GM21390 (cell line): ENCODE data around the gene RPS6KA5.
"Not testable (repeated sequence)": the region's sequence is repeated elsewhere in the genome, so short reads cannot be mapped to it uniquely, and the experiment has no call there.

Experiments used
- ATAC-seq: cut with Tn5 transposase; IDR thresholded peaks from one replicate; pipeline ENCODE4 v1.9.1; 2021; ENCODE audit not compliant: unreplicated experiment

Gene RPS6KA5

DNA sequence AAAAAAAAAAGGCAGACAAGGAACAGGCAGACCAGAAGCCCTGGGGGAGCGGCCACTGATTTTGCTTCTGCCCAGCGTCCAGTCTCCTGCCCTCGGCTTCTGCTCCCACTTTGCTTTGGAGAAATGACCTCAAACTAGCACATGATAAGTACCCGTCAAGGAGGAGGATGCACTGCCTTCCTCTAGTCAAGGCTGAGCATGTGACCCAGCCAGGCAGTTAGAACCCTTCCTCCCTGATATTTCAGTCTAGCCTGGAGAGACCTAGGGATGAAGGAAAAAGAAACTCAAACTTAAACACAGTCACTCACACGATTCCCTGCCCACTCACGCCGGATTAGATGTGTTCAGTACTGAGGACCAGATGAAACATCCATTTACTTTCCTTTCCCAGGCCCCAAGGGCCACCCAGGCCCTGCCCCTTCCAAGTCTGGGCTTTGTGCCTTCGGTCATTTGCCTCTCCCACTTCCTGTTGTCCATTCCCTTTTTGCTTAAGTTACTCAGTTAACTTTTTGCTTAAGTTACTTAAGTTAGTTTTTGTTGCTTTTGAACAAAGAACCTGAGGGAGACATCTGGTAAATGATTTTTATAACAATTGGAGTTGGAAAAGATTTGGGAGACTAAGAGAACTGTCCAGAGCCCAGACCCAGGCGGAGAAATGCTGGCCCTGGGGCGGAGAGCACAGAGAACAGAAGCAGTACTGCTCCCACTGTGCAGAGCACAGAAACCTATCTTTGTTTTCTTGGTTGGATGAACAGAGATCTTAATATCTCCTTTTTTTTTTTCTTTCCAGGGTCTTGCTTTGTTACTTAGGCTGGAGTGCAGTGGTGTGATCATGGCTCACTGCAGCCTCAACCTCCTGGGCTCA, 221.2 kb downstream of the RPS6KA5 start:
- no peak for ATAC-seq

DNA sequence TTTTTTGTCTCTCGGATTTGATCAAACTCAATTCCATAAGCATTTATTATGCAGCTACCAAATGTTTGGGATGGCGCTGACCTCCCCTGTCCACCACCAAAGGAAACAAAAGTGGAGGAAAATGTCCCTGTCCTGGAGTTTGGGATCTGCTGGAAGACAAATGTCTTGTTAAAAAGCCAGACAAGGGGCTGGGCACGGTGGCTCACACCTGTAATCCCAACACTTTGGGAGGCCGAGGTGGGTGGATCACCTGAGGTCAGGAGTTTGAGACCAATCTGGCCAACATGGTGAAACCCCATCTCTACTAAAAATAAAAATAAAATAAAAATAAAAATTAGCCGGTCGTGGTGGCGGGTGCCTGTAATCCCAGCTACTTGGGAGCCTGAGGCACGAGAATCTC, 221.9 kb downstream of the RPS6KA5 start:
- not testable (repeated sequence) for ATAC-seq

DNA sequence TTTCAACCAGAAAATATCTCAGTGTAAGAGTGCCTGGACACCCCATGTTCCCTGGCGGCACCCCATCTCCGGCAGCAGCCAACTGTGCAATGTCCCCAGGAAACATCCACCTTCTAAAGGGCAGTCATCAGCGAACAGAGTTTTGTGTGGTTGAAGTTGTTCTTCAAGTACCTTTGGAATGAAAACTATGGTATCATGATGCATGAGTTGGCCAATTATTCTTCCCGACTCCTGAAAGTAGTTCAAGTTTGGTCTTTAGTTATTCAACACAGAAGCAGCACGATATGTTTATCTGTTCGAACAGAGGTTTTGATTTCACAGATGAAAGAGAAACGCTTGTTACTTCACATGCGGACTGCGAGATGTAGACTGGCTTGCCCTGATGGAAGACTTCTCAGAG, 223.1 kb downstream of the RPS6KA5 start:
- no peak for ATAC-seq

DNA sequence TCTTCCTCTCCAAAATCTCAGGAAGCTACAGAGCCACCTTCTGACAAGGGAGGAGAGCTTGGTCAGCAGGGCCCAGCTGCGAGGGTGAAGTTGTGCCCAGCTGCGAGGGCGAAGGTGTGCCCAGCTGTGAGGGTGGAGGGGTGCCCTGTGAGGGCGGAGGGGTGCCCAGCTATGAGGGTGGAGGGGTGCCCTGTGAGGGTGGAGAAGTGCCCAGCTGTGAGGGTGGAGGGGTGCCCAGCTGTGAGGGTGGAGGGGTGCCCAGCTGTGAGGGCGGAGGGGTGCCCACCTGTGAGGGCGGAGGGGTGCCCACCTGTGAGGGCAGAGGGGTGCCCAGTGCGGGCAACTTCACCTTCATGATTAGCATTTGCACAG, 223.8 kb downstream of the RPS6KA5 start:
- no peak for ATAC-seq

GRCh38 chr14:90831821-90832220, 228.6 kb downstream of the RPS6KA5 start:
- no peak for ATAC-seq

DNA sequence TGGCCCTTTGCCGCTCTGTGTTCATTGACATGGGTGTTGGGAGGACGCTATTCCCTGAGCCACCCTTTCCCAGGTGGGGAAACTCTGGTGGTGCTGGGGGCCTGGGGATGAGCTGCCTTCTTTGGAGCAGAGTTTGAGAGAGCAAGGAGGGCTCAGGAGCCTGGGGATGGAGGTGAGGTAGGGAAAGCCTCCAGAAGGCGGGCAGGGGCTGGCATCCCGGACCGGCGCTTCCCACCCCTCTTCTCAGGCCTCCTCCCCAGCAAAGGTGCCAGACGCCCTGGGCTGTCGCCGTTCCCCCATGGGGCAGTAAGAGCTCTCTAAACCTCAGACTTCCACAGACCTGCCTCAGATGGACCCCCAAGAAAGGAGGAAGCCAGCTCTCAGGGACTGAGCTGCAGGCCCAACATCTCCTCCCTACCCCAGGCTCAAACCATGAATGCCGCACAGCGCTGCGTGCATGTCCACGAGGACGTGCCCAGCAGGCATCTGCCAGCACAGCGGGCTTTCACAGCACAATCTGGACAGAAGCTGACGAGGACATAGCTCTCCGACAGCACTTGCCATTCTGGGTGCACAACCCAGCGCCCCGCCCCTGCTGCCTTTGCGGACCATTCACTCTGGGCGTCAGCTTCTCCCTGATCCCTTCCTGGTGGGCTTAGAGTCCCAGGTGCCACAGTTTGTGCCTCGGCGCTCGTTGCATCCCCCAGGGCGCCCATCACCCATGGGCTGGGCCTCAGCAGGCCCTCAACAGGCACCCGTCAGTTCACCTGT, 229.3 kb downstream of the RPS6KA5 start:
- no peak for ATAC-seq

GRCh38 chr14:90829677-90830076, 230.8 kb downstream of the RPS6KA5 start:
- no peak for ATAC-seq

GRCh38 chr14:90828642-90829487, 231.6 kb downstream of the RPS6KA5 start:
- peak; percentile 58 for ATAC-seq

DNA sequence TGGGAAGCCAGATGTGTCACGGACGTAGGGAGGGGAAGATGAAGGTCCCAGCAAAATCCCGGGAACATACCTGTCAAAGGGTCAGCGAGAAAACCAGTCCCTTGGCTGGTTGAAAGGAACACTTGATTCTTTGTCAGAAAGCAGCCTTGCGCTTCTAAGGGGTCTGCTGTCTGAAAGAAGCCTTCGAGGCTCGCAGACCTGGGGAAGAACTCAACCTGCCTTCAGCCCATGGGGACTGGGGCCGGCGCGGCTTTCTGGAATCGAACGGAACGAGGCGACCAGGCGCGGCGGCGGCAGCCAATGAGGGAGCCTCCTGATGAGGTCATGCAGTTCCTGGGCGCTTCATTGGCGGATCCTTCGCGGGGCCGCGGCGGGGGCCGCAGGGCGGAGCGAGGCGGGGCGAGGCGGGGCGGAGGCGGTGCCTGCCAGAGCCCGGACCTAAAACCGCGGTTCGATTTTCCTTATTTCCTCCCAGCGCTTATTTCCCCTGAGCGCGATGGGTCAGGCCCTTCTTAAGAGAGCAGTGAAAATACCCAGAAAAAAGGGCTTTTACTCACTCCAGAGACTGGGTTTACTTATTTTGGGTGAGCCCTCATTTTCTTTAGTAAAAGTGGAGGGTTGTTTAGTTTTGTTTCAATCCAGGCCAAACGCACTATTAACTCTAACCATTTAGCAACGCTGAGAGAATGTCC, 232.4 kb downstream of the RPS6KA5 start:
- ATAC-seq = peak; percentile 99

DNA sequence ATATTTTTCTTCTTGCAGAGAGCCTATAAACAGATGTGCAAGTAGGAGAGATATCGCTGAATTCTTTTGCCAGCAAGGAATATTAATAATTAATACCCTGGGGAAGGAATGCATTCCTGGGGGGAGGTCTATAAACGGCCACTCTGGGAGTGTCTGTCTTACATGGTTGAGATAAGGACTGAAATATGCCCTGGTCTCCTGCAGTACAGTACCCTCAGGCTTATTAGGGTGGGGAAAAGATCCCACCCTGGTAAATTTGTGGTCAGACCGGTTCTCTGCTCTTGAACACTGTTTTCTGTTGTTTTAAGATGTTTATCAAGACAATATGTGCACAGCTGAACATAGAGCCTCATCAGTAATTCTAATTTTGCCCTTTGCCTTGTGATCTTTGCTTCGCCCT, 236.9 kb downstream of the RPS6KA5 start:
- not testable (repeated sequence) for ATAC-seq

DNA sequence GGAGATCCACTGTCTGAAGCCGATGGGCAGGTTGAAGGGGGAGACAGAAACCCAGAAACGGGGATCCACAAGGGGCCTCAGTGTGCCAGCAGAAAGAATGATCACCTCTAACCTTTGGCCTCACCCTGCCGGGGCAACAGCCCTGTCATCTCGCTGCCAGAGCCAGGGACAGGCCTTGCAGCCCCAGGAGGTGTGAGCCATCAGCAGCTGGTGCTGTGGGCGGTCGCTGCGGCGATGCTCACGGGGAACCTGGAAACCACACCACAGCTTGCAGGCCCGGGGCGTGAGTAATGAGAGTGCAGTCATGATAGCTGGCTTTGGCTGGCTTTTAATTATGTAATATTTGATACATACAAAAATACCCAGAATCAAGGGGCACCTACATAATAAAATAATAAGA, 239.5 kb downstream of the RPS6KA5 start:
- ATAC-seq = peak; percentile 81

DNA sequence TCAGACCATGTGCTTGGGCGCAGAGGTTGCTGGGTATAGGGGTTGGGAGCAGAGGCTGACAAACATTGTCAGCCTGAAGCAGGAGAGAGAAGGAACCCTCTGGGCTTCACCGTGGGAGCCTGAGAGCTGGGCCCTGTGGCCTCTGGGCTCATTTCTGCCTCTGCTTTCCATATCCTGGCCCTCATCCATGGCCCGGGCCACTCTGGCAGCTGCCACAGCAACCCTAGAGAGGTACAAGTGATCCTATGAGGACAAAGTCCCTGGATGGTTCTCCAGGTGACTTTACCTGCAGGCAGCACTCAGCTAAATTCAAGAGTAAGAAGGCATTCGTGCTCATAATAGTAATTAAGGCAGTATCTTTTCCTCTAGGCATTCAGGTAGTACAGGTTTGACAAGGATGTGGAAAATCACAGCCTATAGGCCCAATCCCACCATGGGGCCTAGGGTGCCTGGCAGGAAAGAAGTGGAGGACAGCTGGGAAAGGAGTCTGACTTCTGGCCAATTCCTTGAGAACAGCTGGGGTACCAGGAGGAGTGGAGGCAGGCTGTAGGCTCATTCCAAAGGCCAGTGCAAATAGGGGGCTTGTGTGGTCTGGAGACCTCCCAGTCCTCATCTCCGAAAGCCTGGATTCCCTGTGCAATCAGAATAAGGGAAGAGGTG, 240.6 kb downstream of the RPS6KA5 start:
- no peak for ATAC-seq

DNA sequence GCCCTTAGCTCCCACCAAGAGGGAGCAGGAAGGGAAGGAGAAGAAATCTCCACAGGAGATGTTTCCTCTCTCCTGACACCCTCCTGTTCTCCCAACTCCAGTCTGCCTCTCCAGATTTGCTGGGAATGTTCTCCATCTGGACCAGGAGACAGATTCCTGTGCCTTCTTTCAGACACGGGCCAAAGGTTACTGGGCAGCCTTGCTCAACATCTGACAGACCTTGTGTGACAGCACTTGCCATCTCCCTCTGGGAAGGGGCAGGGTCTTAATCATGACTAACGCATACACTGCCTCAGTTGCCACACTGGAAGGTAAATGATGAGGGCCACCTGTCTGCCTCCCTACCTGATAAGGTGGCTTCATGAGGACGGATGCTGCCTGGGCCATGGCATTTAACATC, 241.7 kb downstream of the RPS6KA5 start:
- no peak for ATAC-seq

GRCh38 chr14:90816681-90817436, 243.6 kb downstream of the RPS6KA5 start:
- no peak for ATAC-seq

- ATAC-seq = peak; percentile 76
Measured at GRCh38 chr14:90815822-90816662, 244.4 kb downstream of the RPS6KA5 start, which contains the start of gene TTC7B. TSS of gene TTC7B (minus strand) at chr14:90816430. CDS start at chr14:90816295, 135 bp downstream.

DNA sequence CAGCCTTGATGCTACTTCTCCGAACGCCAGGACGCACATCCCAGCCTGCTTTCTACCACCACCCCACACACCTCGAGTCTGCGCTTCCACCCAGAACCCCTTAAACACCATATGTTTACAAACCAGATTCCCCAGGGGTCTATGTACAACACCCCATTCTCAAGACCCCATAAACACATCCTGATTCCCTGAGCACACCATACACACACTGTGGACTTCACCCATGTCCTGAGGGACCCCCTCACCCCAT, 244.9 kb downstream of the RPS6KA5 start:
- no peak for ATAC-seq

GRCh38 chr14:90814806-90815571, 245.5 kb downstream of the RPS6KA5 start:
- no peak for ATAC-seq

- ATAC-seq = no peak
Measured at GRCh38 chr14:90813442-90813841, 247.0 kb downstream of the RPS6KA5 start.
